NOMO-1 treated with DMSO at 0.1 percent for 48 hours (cell line): ENCODE measurements around the gene ZNF776.
"Not testable (repeated sequence)": the region's sequence is repeated elsewhere in the genome, so short reads cannot be mapped to it uniquely, and the experiment has no call there.

Experiments used
- DNase-seq: peaks from one replicate; lab custom pipeline; 2025; ENCODE audit not compliant: unreplicated experiment; lab: John Stamatoyannopoulos, UW

The ZNF776 gene

GRCh38 chr19:57746580-57747471 is at the start of gene ZNF776:
ZNF776 (plus strand) TSS chr19:57746815; CDS start chr19:57747059, 244 bp downstream.
- peak; percentile 89 for DNase-seq

- no peak for DNase-seq
Measured at GRCh38 chr19:57701625-57702024, 45.0 kb upstream of the ZNF776 start.

- no peak for DNase-seq
Measured at GRCh38 chr19:57706346-57706745, 40.3 kb upstream of the ZNF776 start.

GRCh38 chr19:57708641-57709361 is 37.8 kb upstream of the ZNF776 start, which contains the start of gene ZNF154:
ZNF154 (minus strand) TSS chr19:57709204; CDS start chr19:57708971, 233 bp downstream.
- DNase-seq = no peak

GRCh38 chr19:57709616-57710015 is 37.0 kb upstream of the ZNF776 start:
- no peak for DNase-seq

- no peak for DNase-seq
Measured at GRCh38 chr19:57712222-57712621, 34.4 kb upstream of the ZNF776 start.

GRCh38 chr19:57719424-57719823 is 27.2 kb upstream of the ZNF776 start:
- DNase-seq = no peak

GRCh38 chr19:57719901-57720519 is 26.6 kb upstream of the ZNF776 start:
- no peak for DNase-seq

GRCh38 chr19:57720878-57721277 is 25.7 kb upstream of the ZNF776 start:
- DNase-seq = no peak

- DNase-seq = not testable (repeated sequence)
Measured at GRCh38 chr19:57738320-57738719, 8.3 kb upstream of the ZNF776 start.

- not testable (repeated sequence) for DNase-seq
Measured at GRCh38 chr19:57738770-57739169, 7.8 kb upstream of the ZNF776 start.

- no peak for DNase-seq
Measured at GRCh38 chr19:57747472-57747807, 825 bp downstream of the ZNF776 start.

- DNase-seq = no peak
Measured at GRCh38 chr19:57748029-57748428, 1.4 kb downstream of the ZNF776 start.

- no peak for DNase-seq
Measured at GRCh38 chr19:57754091-57754673, 7.6 kb downstream of the ZNF776 start.

GRCh38 chr19:57755031-57755430 is 8.4 kb downstream of the ZNF776 start:
- DNase-seq = no peak

GRCh38 chr19:57757941-57758340 is 11.3 kb downstream of the ZNF776 start:
- DNase-seq = no peak

GRCh38 chr19:57759096-57759495 is 12.5 kb downstream of the ZNF776 start:
- no peak for DNase-seq

- DNase-seq = peak; percentile 90
Measured at GRCh38 chr19:57769345-57770131, 22.9 kb downstream of the ZNF776 start, which contains the start of gene ZNF586. ZNF586 (plus strand) TSS chr19:57769676; CDS start chr19:57769843, 167 bp downstream.

GRCh38 chr19:57771417-57771816 is 24.8 kb downstream of the ZNF776 start:
- DNase-seq = no peak

GRCh38 chr19:57773488-57773887 is 26.9 kb downstream of the ZNF776 start:
- no peak for DNase-seq
